Endothelial cell of umbilical vein (primary cell): Measurements from ENCODE around the gene C10orf67. TPM values are rescaled to one million over a fixed set of nuclear protein-coding genes. Genes with fewer than 3 reads are reported as not detected.

ENCODE experiments used
- BruUV-seq: library from RNA; stranded (reverse); fragments of 400-500 nt; replicated peaks from 2 replicates; lab custom pipeline; 2021; lab: Mats Ljungman, UMichigan
- CTCF ChIA-PET: fragments of 300-600, 350-600 bp; sonication (Branson Sonifier 250); formaldehyde crosslinking; loops from one replicate; lab custom pipeline; 2021; ENCODE audit warnings: antibody characterized with exemption, inconsistent platforms; lab: Charles Lee
- POLR2A ChIA-PET: fragments of 300-600, 350-600 bp; sonication (Branson Sonifier 250); formaldehyde crosslinking; loops from one replicate; lab custom pipeline; 2021; ENCODE audit warnings: antibody characterized with exemption, inconsistent platforms; lab: Charles Lee
- DNase-seq: peaks from one replicate; pipeline ENCODE4 v3.0.0-alpha.2; 2011; ENCODE audit warnings: low read depth, low spot score
- FAIRE-seq: peaks from 2 replicates; lab custom pipeline; 2011; peaks lifted over from hg19 to GRCh38; lab: Jason Lieb, UNC
- H2AFZ ChIP-seq: 2 replicates; pipeline ENCODE4 v1.6.0; 2012; ENCODE audit warnings: low read depth, low read length, control low read depth, inconsistent platforms
- H3K27ac ChIP-seq: 2 replicates; pipeline ENCODE4 v1.5.1; 2011; ENCODE audit warnings: low read depth, mild to moderate bottlenecking, control low read depth, low read length, moderate library complexity; ENCODE audit not compliant: insufficient read depth
- H3K27me3 ChIP-seq, 2 experiments: 2 replicates each; pipeline versions ENCODE4 v1.6.0 to v1.6.1; 2011; ENCODE audit warnings: low read length in 2 of 2, mixed read lengths in 1 of 2; ENCODE audit not compliant: control insufficient read depth in 2 of 2, insufficient read depth in 2 of 2
- H3K36me3 ChIP-seq, 2 experiments: 2 replicates in 1 of 2; 3 replicates in 1 of 2; pipeline ENCODE4 v1.5.1; 2011; ENCODE audit warnings: low read length in 2 of 2, mild to moderate bottlenecking in 1 of 2, moderate library complexity in 1 of 2; ENCODE audit not compliant: control insufficient read depth in 2 of 2, insufficient read depth in 2 of 2; ENCODE audit errors: extremely low read depth in 1 of 2
- H3K4me1 ChIP-seq: 3 replicates; pipeline ENCODE4 v1.5.1; 2011; ENCODE audit warnings: mild to moderate bottlenecking, low read length; ENCODE audit not compliant: control insufficient read depth, insufficient read depth; ENCODE audit errors: extremely low read depth
- H3K4me2 ChIP-seq: 2 replicates; pipeline ENCODE4 v1.6.1; 2011; ENCODE audit warnings: low read length, control low read depth, mixed read lengths; ENCODE audit not compliant: insufficient read depth
- H3K4me3 ChIP-seq, 3 experiments: fragments of 200-600 bp in 1 of 3; sonication (generic), shearing (Covaris generic) in 1 of 3; replicated peaks in 1 of 3; 2 replicates each; pipeline ENCODE4 v1.5.1; 2011 to 2016; ENCODE audit warnings: control low read depth in 3 of 3, low read length in 3 of 3, mild to moderate bottlenecking in 2 of 3, inconsistent platforms in 1 of 3, low read depth in 1 of 3, moderate library complexity in 1 of 3; ENCODE audit not compliant: insufficient read depth in 1 of 3
- H3K79me2 ChIP-seq: 2 replicates; pipeline ENCODE4 v1.6.0; 2012; ENCODE audit warnings: low read length, inconsistent platforms; ENCODE audit not compliant: control insufficient read depth, insufficient read depth
- H3K9ac ChIP-seq: replicated peaks from 2 replicates; pipeline ENCODE3; 2011; ENCODE audit warnings: low read length, control low read depth; ENCODE audit not compliant: insufficient read depth; ENCODE audit errors: extremely low read depth
- H3K9me1 ChIP-seq: replicated peaks from 3 replicates; pipeline ENCODE4 v1.6.0; 2011; ENCODE audit warnings: mild to moderate bottlenecking, low read length; ENCODE audit not compliant: control insufficient read depth, insufficient read depth; ENCODE audit errors: extremely low read depth
- H3K9me3 ChIP-seq: replicated peaks from 2 replicates; pipeline ENCODE4 v1.5.1; 2012; ENCODE audit warnings: low read length, inconsistent platforms; ENCODE audit not compliant: control insufficient read depth, insufficient read depth
- H4K20me1 ChIP-seq: replicated peaks from 2 replicates; pipeline ENCODE3; 2011; ENCODE audit warnings: mild to moderate bottlenecking, low read length; ENCODE audit not compliant: control insufficient read depth, insufficient read depth; ENCODE audit errors: extremely low read depth
- CTCF ChIP-seq, 2 donors: IDR thresholded peaks; 1 replicate in 1 of 2; 2 replicates in 1 of 2; pipeline ENCODE4 v1.5.1; 2011; ENCODE audit warnings: low read length in 2 of 2, mild to moderate bottlenecking in 2 of 2, moderate library complexity in 2 of 2, control low read depth in 1 of 2, inconsistent platforms in 1 of 2, low read depth in 1 of 2; ENCODE audit not compliant: insufficient read depth in 1 of 2; ENCODE audit errors: extremely low read depth in 1 of 2
- EZH2 ChIP-seq: IDR thresholded peaks from 2 replicates; pipeline ENCODE4 v1.6.1; 2012; ENCODE audit warnings: borderline replicate concordance, low read depth, mild to moderate bottlenecking, moderate library complexity, low read length, inconsistent platforms; ENCODE audit not compliant: severe bottlenecking
- FOS ChIP-seq: IDR thresholded peaks from 2 replicates; pipeline ENCODE4 v1.6.1; 2011; ENCODE audit warnings: mild to moderate bottlenecking, low read length, moderate library complexity, borderline replicate concordance; ENCODE audit not compliant: insufficient read depth
- GATA2 ChIP-seq: IDR thresholded peaks from 2 replicates; pipeline ENCODE4 v1.7.0; 2011; ENCODE audit warnings: low read depth, mild to moderate bottlenecking, moderate library complexity, mixed read lengths, low read length; ENCODE audit not compliant: insufficient read length, insufficient read depth
- JUN ChIP-seq: IDR thresholded peaks from 2 replicates; pipeline ENCODE4 v1.6.1; 2011; ENCODE audit warnings: borderline replicate concordance, low read depth; ENCODE audit not compliant: insufficient read length, insufficient read depth
- MAX ChIP-seq: IDR thresholded peaks from 2 replicates; pipeline ENCODE4 v1.6.1; 2011; ENCODE audit not compliant: insufficient read depth, insufficient read length
- MYC ChIP-seq: IDR thresholded peaks from one replicate; pipeline ENCODE4 v1.6.1; 2011; ENCODE audit warnings: mild to moderate bottlenecking, low read depth, low read length
- POLR2A ChIP-seq: IDR thresholded peaks from 2 replicates; pipeline ENCODE4 v1.6.1; 2012; ENCODE audit warnings: low read depth, mild to moderate bottlenecking, control low read depth, low read length
- POLR2AphosphoS5 ChIP-seq: IDR thresholded peaks from 2 replicates; pipeline ENCODE4 v1.6.1; 2012; ENCODE audit warnings: low read depth, mild to moderate bottlenecking, control low read depth, low read length, moderate library complexity; ENCODE audit not compliant: insufficient read depth
- dilution Hi-C: fragments of 300-500 bp; cut with MboI; formaldehyde crosslinking; loops from one replicate; pipeline ENCODE4 v1.15.0; 2019; ENCODE audit warnings: low sequenced_read_pairs; ENCODE audit not compliant: extremely low pct_ligation_motif_present
- intact Hi-C: fragments of 100-400 bp; cut with micrococcal nuclease; formaldehyde crosslinking; loops from one replicate; pipeline ENCODE4 v1.10.0; 2022
- polyA plus RNA-seq, 4 experiments: library from polyadenylated mRNA; depleted of rRNA in 3 of 4; stranded (reverse) in 3 of 4; unstranded in 1 of 4; fragments of >200 nt; gene quantifications; 2 replicates each; pipeline versions ENCODE4 v1.2.1 to v1.2.3, GENCODE V29; 2011 to 2012; ENCODE audit warnings: missing spikeins in 1 of 4
- total RNA-seq: library from RNA; stranded (reverse); gene quantifications from 2 replicates; pipeline ENCODE4 v1.2.3, GENCODE V29; 2021

C10orf67 gene
- total and polyA plus RNA-seq, 2 donors (not counting 3 experiments of a cell fraction or from before 2014, with no cell fraction given) = not detected

- FAIRE-seq (no peak), DNase-seq (no peak)
- H3K4me2 ChIP-seq = no peak overlapping the region
- no peaks in the 10 kb centered on the region for H3K79me2 ChIP-seq
- no peaks in the 10 kb centered on the region for H3K36me3 ChIP-seq
- H2AFZ ChIP-seq = no peak overlapping the region
- no peak overlapping the region for H3K4me3 ChIP-seq
- intact Hi-C loops (no loop called here), dilution Hi-C loops (no loop called here)
- peaks cover 38 to 49% of the 10 kb centered on the region in 2 experiments for H3K27me3 ChIP-seq
- H3K9ac ChIP-seq = no peak overlapping the region
- TF ChIP-seq POLR2AphosphoS5 (no peak), CTCF (IDR thresholded peaks at IDR 0.05; ENCODE audit: extremely low read depth in 1 of 2, insufficient read depth in 1 of 2, low read depth in 1 of 2, low read length in 2 of 2) (no peak), EZH2 (no peak), JUN (no peak), GATA2 (no peak), POLR2A (no peak), MYC (no peak), FOS (no peak), MAX (no peak)
- no peak overlapping the region for H3K27ac ChIP-seq
- H4K20me1 ChIP-seq = no peaks in the 10 kb centered on the region
- ChIA-PET CTCF (no interaction called here), POLR2A (no interaction called here)
- no peaks in the 10 kb centered on the region for H3K9me3 ChIP-seq
- BruUV-seq = no TSS peak
- no peaks in the 10 kb centered on the region for H3K9me1 ChIP-seq
- no peaks in the 10 kb centered on the region for H3K4me1 ChIP-seq
Observed at GRCh38 chr10:23203369-23204325, 140.9 kb downstream of the C10orf67 start.
